GM19455 (cell line): ENCODE data around the gene PDGFA.

Source experiments
- ATAC-seq: cut with Tn5 transposase; IDR thresholded peaks from one replicate; pipeline ENCODE4 v1.9.1; 2021; ENCODE audit not compliant: unreplicated experiment

PDGFA gene

GRCh38 chr7:519484-520390 is at the start of gene PDGFA:
PDGFA (minus strand) TSS chr7:519846; CDS start chr7:519001, 845 bp downstream.
- no peak for ATAC-seq

GRCh38 chr7:568031-568951 is 48.6 kb upstream of the PDGFA start:
- no peak for ATAC-seq

GRCh38 chr7:567305-567883 is 47.7 kb upstream of the PDGFA start:
- ATAC-seq, result no peak

GRCh38 chr7:566100-566499 is 46.5 kb upstream of the PDGFA start:
- ATAC-seq, result no peak

DNA sequence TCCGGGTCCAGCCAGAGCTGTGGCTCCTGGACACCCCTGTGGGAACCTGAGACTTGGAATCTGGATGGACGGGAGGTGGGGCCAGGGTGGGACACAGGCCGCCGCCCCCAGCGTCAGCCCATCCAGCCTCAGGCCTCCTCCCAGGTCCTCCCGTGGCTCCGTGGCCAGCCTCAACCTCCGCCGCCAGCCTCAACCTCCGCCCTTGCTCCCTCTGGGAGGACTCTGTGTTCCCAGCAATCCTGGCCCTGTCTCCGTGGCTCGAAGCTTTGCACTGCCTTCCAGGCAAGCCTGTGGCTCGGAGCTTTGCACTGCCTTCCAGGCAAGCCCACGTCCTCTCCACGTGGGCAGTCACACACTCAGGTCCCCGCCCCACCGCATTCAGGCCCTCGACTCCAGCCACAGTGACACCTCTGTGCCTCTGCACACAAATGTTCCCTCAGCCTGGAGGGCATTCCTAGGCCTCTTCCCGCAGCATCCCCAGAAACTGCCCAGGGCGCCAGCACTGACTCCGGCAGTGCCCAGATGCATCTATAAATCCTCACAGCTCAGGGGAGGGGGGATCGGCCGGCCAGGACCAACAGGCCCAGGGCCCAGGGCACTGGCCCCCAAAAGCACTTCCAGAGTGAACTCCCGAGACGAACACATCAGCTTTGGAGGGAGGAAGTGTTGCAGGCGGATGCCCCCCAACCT is 44.7 kb upstream of the PDGFA start:
- no peak for ATAC-seq

GRCh38 chr7:563629-564170 is 44.1 kb upstream of the PDGFA start:
- no peak for ATAC-seq

DNA sequence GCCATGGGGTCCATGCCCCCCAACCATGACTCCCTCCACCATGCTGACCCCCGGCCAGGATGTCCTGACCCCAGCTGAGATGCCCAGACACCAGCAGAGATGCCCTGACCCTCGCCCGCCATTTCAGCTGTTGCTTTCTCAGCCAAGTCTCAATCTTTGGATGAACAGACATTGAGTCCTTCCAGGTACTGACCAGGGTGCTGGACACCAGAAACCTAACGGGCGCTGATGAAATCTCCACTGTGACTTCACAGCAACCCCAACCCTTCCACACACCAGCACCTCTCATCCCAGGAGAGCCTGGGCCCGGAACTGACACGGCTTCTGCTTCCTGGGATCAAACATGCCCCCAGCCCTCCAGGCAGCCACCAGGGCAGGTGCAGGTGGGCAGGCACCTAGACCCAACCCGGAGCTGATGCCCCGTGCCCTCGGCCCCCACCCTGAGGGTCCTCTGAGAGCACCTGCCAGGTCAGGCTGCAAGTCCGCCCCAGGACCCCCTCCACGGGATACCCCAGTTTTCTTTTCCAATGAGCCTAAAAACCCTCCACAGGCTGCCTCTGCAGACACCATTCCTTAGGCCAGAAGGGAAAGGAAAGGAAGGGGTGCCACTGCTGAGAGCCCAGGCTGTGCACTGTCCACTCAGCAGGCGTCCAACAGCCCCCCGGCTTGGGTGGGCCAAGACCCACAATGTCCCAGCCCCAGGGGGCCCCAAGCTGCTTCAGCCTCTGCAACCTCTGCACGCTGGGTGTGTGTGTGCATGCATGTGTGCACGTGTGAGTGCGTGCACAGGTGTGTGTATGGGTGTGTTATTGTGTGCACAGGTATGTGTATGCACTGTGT is 43.4 kb upstream of the PDGFA start:
- no peak for ATAC-seq

DNA sequence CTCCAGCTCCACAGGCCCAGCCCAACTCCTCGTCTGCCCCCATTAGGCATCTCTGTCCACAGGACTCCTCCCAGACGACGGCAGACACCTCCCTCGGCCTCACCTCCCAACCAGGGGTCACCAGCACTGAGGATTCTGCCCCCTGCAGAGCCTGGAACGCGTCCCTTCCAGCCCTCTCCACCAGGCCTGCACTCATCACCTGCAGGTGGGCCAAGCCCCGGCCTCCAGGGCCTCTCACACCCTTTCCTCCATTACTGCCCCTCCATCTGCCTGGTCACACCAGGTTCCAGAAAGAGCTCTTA is 42.7 kb upstream of the PDGFA start:
- ATAC-seq, result no peak

DNA sequence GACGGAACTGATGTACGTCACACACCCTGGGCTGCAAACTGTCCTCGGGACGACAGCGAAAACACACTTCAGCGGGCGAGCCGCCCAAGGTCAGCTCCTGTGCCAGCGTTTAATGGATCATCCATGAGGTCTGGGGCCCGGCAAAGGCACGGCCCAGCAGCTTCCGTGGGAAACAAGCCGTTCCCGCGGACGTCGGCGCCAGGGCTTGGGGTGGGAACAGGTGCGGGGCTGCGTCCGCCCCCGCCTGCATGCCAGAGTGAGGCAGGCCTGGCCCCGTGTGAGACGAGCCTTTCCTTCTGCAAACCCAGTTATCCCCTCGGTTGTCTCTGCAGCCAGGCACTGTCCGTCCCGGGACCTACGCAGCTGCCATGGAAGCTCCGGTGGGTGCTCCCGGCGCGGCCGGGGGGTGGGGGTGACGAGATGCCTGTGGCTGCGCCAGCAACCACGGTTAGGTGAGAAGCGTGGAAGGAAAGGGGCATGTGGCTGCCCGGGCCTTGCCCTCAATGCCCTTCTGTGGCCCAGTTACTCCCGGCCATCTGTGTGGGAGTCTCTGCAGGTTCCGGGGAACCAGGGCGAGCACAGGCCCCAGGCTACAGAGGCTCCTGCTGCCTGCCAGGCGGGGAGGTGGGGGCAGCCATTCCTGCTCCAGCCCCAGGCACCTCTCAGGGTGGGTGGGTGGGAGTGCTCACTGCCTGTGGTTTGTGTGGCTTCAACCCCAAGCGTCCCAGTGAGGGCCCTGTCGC is 42.2 kb upstream of the PDGFA start:
- no peak for ATAC-seq

- ATAC-seq, result no peak
These were observed 41.5 kb upstream of the PDGFA start for GRCh38 chr7:560966-561630.

DNA sequence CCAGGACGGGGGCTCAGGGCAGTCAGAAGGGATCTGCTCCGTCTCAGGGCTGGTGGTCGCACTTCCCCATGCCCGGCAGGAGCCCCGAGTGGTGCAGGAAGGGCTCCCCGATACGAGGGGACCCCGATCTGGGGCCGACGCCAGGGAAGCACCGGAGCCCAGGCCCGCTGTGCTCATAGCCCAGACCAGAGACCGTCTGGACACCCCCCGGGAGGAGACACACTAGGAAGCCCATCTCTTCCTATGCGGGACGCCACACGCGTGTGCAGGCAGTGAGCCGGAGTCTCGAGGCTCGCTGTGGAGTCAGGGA is 39.7 kb upstream of the PDGFA start:
- ATAC-seq, result no peak

DNA sequence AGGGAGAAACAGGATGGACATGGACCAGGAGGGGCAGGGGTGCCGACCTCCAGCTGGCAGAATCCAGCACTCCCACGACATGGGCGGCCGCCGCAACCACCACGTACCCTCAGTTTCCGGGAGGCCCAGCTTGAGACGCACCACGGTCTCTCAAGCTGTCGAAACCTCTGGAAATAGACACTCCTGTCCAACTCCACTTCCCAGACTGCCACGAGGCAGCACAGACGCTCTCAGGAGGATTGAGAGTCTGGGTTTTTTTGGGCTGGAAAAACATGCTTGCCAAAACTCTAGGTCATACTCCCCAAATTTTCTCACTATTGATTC is 37.9 kb upstream of the PDGFA start:
- no peak for ATAC-seq

DNA sequence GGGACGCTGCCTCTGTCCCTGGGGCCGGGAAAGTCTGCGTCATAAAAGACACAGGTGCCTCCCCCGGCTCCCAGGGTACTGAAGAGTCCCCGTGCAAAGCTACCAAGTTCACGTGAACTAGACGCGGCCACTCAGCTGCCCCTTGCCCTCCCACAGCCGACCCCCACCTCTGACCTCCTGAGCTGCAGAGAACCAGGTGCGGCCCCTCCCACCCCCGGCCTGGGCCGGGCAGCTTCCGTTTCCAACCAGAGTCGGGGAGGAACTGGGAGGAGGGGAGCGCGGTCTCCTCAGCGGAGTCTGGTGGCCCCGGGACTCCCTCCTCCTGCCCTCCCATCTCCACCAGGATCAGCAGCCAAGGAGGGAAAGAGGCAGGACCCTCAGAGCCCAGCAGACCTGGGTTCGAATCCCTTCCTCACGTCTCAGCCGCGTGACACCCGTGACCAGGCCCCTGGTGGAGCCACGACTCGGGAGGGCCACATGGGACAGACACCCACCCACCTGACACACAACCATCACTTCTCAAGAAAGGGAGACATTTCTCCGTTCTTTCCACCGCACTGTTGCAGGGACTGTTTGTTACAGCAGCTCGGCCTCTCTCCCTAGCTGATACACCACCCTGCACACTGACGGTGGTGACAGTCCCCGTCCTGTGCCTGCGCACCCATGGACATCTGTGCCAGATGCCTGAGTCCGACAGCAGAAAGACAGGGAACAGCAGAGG is 37.4 kb upstream of the PDGFA start:
- no peak for ATAC-seq

GRCh38 chr7:556291-556826 is 36.7 kb upstream of the PDGFA start:
- ATAC-seq, result no peak

DNA sequence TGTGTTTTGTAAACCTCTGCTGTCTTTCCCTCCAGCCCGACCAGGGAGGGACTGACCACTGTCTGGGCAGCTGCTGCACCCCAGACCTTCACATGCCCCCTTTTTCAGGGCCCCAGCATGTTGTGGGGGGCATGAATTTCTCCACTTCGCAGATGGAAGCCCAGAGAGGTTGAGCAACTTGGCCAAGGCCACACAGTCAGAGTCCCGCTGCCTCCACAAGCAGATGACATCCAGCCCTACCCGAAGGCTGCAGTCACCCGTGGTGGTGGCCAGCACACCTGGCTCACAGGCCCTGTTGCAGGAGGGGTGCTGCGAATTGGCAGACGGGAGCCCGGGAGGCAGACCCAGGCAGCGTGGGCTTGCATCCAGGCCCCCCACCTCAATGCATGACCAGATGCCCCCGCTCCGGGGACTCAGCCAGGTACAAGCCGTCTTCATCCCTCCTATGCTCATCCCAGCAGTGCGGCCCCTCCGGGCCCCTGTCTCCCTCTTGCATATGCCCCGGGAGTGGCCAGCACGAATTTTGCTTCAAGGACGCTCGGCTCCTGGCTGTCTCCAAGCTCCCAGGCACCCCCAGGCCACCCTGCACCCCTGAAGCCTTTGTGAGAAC is 36.0 kb upstream of the PDGFA start:
- ATAC-seq, result no peak

- ATAC-seq, result no peak
These were observed 34.0 kb upstream of the PDGFA start for GRCh38 chr7:553636-554111.

GRCh38 chr7:552868-553635 is 33.4 kb upstream of the PDGFA start:
- ATAC-seq, result no peak
